ENCODE data around the gene HBG1. TPM values are rescaled to one million over a fixed set of nuclear protein-coding genes. Genes with fewer than 3 reads are reported as not detected.
"Not testable (repeated sequence)": the region's sequence is repeated elsewhere in the genome, so short reads cannot be mapped to it uniquely, and the experiment has no call there.

HBG1 gene
- total RNA-seq: not detected in 2 replicates

DNA sequence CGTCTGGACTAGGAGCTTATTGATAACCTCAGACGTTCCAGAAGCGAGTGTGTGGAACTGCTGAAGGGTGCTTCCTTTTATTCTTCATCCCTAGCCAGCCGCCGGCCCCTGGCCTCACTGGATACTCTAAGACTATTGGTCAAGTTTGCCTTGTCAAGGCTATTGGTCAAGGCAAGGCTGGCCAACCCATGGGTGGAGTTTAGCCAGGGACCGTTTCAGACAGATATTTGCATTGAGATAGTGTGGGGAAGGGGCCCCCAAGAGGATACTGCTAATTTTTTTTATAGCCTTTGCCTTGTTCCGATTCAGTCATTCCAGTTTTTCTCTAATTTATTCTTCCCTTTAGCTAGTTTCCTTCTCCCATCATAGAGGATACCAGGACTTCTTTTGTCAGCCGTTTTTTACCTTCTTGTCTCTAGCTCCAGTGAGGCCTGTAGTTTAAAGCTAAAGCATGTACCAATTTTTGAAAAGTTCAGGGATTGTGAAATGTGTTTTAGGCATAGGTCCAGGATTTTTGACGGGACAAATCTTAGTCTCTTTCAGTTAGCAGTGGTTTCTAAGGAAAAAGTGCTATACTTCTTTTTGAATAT, at the start of gene HBG1:
HBG1 (minus strand) TSS at position 51 of the 590 bp plus-strand sequence. CDS start 53 bp downstream, outside the sequence.
- not testable (repeated sequence) for DNase-seq

GRCh38 chr11:5298451-5298850, 48.8 kb upstream of the HBG1 start:
- no peak for DNase-seq

- no peak for DNase-seq
Measured at GRCh38 chr11:5297721-5298323, 48.2 kb upstream of the HBG1 start.

GRCh38 chr11:5294342-5294995, 44.8 kb upstream of the HBG1 start:
- DNase-seq: not testable (repeated sequence)

- DNase-seq: no peak
Measured at GRCh38 chr11:5293028-5293427, 43.4 kb upstream of the HBG1 start.

- DNase-seq: peak; percentile 26
Measured at GRCh38 chr11:5291207-5291838, 41.7 kb upstream of the HBG1 start.

- DNase-seq: no peak
Measured at GRCh38 chr11:5290106-5290505, 40.4 kb upstream of the HBG1 start.

- no peak for DNase-seq
Measured at GRCh38 chr11:5289696-5290095, 40.0 kb upstream of the HBG1 start.

DNA sequence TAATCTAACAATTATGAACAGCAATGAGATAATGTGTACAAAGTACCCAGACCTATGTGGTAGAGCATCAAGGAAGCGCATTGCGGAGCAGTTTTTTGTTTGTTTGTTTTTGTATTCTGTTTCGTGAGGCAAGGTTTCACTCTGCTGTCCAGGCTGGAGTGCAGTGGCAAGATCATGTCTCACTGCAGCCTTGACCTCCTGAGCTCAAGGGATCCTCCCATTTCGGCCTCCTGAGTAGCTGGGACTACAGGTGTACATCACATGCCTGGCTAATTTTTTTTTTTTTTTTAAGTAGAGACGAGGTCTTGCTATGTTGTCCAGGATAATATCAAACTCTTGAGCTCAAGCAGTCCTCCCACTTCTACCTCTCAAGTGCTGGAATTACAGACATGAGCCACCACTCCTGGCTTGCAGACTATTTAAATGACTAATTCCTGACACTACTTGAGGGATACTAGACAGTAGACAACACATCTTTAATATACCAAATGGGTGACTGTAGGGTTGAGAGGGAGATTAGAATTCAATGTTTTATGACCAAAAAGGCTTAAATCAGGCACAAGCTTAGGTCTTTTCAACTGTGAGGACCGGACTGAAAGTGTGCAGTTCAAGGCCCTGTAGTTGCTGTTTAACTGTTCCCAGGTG, 39.4 kb upstream of the HBG1 start:
- no peak for DNase-seq

GRCh38 chr11:5288108-5288905, 38.6 kb upstream of the HBG1 start:
- DNase-seq: no peak

DNA sequence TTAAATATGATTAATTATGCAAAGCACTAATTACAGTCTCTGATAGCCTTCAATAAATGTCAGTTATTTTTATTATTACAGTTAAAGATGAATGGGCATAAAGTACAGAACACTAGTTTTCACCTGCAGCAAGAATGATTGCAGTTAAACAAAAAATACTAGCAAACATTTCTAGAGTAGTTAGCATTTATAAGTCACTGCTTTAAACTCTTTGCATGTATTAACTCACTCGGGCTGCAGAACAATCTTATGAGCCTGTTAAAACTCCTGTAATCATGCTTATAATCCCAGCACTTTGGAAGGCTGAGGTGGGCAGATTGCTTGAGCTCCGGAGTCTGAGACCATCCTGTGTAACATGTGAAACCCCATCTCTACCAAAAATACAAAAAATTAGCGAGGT, 37.2 kb upstream of the HBG1 start:
- no peak for DNase-seq

- DNase-seq: no peak
Measured at GRCh38 chr11:5286351-5286750, 36.7 kb upstream of the HBG1 start.

- DNase-seq: no peak
Measured at GRCh38 chr11:5285703-5286340, 36.2 kb upstream of the HBG1 start.

GRCh38 chr11:5284637-5285036, 35.0 kb upstream of the HBG1 start:
- DNase-seq: no peak

- DNase-seq: no peak
Measured at GRCh38 chr11:5283882-5284281, 34.2 kb upstream of the HBG1 start.

GRCh38 chr11:5283086-5283485, 33.4 kb upstream of the HBG1 start:
- no peak for DNase-seq

GRCh38 chr11:5282628-5283027, 33.0 kb upstream of the HBG1 start:
- DNase-seq: no peak

DNA sequence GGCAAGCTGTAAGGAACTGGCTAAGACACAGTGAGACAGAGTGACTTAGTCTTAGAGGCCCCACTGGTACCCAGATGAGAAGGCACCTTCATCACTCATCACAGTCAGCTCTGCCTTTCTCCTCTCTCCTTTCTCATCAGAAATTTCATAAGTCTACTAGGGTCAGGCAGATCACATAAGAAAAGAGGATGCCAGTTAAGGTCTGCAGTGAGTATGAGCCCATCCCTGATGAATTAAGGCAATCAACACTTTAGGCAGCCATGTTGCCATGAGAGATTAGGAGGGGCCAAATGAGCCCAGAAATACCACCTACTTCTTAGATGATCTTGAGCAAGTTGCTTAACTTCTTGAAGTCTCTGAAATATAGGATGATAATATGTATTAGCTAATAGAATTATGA, 31.9 kb upstream of the HBG1 start:
- no peak for DNase-seq

GRCh38 chr11:5280582-5281102, 31.0 kb upstream of the HBG1 start:
- DNase-seq: peak; percentile 74

DNA sequence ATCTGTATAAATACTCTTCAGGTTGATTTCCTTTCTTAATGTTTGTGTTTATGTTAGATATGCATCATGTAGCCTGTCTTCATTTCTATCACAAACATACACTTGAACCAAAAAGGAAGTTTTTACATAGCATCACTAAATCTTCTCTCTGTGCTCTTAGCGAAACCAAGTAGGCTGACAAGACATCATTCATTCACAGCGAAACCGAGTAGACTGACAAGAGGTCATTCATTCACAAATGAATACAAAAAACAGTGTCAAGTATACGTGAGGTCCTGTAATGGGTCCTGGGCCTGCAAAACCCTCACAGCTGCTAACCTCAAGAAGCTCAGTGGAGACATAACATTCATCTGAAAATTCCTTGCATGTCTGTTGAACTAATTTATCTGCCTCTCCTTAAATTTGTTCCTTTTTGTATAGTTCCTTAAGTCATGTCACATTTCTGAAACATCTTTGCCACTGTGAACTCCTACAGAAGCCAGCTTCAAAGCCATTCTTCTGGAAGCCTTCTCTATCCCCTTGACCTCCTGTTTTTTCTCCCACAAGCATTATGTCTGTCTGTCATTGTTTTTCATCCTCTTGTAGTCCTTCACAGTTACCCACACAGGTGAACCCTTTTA, 29.9 kb upstream of the HBG1 start:
- DNase-seq: no peak

- no peak for DNase-seq
Measured at GRCh38 chr11:5277807-5278382, 28.2 kb upstream of the HBG1 start.
